ENCODE results near the gene INAFM1.

The INAFM1 gene

DNA sequence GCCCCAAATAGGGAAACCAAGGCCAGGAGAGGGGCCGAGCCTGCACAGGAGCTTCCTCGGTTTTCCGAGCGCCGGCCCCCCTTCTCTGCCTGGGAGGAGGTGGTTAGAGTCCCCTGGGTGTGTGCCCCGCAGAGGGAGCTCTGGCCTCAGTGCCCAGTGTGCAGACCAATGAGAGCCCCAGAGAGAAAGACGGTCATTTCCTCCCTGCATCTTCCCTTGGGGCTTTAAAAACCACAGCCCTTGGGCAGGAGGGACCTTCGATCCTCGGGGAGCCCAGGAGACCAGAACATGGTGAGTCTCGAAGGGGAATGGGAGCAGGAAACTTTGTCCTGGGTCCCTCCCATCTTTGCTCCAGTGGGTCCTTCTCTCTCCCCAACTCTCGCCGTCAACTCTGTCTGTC lies 34.9 kb downstream of the INAFM1 start, which contains the start of gene C5AR1:
C5AR1 (plus strand) TSS at position 254 of the 400 bp plus-strand sequence; CDS start at position 289, 35 bp downstream.
- DNase-seq (ENCODE audit: low read depth, low spot score), result no peak

GRCh38 chr19:47310323-47310722 lies 35.6 kb downstream of the INAFM1 start:
- DNase-seq (ENCODE audit: low read depth, low spot score), result no peak

GRCh38 chr19:47310819-47311218 lies 36.1 kb downstream of the INAFM1 start:
- no peak for DNase-seq (ENCODE audit: low read depth, low spot score)

GRCh38 chr19:47312366-47313006 lies 37.8 kb downstream of the INAFM1 start:
- no peak for DNase-seq (ENCODE audit: low read depth, low spot score)

DNA sequence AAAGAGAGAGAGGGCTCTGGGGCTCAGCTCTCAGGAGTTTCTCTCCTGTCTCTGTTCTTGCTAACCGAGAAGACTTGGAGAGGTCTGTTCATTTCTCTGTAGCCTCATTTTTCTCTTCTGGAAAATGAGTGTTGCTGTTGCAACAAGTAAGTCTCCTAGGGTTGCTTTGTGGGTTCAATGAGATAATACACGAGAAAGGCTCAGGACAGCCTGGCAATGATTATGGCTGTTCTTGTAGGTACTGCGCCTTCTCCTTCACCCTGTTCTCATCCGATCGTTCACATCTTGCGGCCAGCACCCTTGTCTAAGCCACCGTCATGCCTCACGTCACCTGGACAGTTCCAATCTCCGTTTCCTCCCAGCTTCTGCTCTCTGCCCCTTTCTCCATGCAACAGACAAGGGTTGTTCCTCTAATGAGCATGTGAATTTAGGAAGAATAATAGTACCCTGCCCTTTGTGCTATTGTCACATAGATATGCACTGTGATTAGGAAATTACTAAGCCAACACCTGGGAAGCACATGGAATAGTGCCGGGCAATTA lies 39.1 kb downstream of the INAFM1 start:
- no peak for DNase-seq (ENCODE audit: low read depth, low spot score)

GRCh38 chr19:47315125-47315821 lies 40.6 kb downstream of the INAFM1 start:
- DNase-seq (ENCODE audit: low read depth, low spot score), result no peak

- DNase-seq (ENCODE audit: low read depth, low spot score), result no peak
These were observed 41.8 kb downstream of the INAFM1 start for GRCh38 chr19:47316513-47316912.

DNA sequence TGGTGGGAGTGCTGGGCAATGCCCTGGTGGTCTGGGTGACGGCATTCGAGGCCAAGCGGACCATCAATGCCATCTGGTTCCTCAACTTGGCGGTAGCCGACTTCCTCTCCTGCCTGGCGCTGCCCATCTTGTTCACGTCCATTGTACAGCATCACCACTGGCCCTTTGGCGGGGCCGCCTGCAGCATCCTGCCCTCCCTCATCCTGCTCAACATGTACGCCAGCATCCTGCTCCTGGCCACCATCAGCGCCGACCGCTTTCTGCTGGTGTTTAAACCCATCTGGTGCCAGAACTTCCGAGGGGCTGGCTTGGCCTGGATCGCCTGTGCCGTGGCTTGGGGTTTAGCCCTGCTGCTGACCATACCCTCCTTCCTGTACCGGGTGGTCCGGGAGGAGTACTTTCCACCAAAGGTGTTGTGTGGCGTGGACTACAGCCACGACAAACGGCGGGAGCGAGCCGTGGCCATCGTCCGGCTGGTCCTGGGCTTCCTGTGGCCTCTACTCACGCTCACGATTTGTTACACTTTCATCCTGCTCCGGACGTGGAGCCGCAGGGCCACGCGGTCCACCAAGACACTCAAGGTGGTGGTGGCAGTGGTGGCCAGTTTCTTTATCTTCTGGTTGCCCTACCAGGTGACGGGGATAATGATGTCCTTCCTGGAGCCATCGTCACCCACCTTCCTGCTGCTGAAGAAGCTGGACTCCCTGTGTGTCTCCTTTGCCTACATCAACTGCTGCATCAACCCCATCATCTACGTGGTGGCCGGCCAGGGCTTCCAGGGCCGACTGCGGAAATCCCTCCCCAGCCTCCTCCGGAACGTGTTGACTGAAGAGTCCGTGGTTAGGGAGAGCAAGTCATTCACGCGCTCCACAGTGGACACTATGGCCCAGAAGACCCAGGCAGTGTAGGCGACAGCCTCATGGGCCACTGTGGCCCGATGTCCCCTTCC lies 45.5 kb downstream of the INAFM1 start:
- no peak for DNase-seq (ENCODE audit: low read depth, low spot score)

DNA sequence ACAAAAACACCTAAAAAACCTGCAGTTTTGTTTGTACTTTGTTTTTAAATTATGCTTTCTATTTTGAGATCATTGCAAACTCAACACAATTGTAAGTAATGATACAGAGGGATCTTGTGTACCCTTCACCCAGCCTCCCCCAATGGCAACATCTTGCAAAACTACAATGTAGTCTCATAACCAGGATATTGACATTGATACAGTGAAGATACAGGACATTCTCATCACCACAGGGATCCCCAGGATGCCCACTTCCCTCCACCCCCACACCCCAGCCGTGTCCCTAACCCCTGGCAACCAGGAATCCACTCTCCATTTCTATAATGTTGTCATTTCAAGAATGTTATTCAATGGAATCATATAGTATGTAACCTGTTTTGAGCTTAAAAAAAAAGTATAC lies 46.9 kb downstream of the INAFM1 start:
- DNase-seq (ENCODE audit: low read depth, low spot score), result no peak

DNA sequence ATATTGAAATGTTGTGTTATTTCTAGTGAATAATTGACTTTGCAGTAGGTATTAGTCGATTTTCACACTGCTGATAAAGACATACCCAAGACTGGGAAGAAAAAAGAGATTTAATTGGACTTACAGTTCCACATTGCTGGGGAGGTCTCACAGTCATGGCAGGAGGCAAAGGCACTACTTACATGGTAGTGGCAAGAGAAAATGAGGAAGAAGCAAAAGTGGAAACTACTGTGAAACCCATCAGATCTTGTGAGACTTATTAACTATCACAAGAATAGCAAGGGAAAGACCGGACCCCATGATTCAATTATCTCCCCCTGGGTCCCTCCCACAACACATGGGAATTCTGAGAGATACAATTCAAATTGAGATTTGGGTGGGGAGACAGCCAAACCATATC lies 47.4 kb downstream of the INAFM1 start:
- no peak for DNase-seq (ENCODE audit: low read depth, low spot score)

DNA sequence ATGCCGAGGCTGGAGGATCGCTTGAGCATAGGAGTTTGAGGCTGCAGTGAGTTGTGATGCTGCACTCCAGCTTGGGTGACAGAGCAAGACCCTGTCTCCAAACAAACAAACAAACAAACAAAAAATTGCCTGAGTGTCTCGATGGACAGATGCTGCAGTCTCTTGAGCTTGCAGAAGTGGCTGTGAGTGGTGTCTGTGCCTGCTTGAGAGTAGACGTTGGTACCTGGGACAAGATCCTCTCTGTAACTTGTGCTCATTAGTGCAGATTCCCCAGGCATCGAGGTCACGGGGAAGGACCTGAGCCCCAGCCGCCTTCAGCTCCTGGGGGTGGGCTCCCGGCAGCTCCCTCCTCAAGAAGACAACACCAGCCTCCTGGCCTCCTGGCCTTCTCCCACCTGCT lies 48.7 kb downstream of the INAFM1 start:
- no peak for DNase-seq (ENCODE audit: low read depth, low spot score)

DNA sequence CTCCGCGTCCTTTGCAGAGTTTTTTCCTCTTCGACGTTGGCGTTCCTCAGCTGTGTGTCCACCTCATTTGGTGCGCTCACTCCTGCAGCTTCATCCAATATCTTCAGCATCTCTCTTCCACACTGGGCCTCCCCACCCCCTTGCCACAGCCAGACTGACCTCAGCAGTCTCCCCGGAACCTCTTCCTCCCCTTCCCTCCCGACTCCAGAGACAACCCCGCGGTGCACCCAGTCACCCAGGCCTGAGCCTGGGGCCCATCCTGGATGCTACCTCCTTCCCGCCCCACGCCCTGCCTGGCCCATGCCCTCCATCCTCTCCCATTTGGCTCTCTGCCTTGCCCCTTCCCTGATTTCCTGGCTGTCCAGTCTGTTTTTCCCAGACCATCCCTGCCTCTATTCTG lies 49.2 kb downstream of the INAFM1 start:
- DNase-seq (ENCODE audit: low read depth, low spot score), result no peak

GRCh38 chr19:47324502-47324901 lies 49.8 kb downstream of the INAFM1 start:
- DNase-seq (ENCODE audit: low read depth, low spot score), result no peak

All from iPS DF 19.7 (cell line).